ENCODE measurements around the gene OCLN. TPM values are rescaled to one million over a fixed set of nuclear protein-coding genes. Genes with fewer than 3 reads are reported as not detected.

OCLN gene
- total RNA-seq, 1 donor from 2014 or later: 0.53 TPM

DNA sequence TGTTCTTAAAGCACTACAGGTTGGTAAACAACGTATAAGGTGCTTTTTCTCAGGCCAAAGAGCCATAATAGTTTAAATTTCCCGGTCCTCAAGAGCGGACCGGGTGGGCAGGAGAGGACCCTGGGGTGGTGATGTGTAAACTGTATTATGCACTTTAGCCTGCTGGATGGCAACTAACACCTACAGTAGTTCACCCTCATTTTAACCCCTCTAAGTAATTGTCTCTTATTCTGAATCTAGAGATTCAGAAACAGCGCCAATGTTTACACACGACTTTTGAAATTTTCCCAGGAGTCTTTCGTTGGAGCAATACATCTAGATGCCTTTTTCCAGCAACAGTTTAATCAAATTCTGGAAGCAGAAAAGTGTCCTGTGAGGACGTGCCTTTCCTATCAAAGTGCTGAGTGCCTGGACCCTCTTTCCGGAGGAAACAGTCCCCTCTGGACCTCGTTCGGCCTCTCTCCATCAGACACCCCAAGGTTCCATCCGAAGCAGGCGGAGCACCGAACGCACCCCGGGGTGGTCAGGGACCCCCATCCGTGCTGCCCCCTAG, 676 bp upstream of the OCLN start:
- peaks cover 0 to 5% of the 10 kb centered on the region in 2 donors for H3K4me1 ChIP-seq
- H3K27me3 ChIP-seq: no peaks in the 10 kb centered on the region
- peak overlapping the region; percentile 68 to 80 for H3K4me3 ChIP-seq
- no peak overlapping the region for H3K27ac ChIP-seq
- no peak for DNase-seq (ENCODE audit: low spot score in 2 of 2)
- intact Hi-C loops (cut with DNase I): no loop called here
- TF ChIP-seq, protein P1, sequence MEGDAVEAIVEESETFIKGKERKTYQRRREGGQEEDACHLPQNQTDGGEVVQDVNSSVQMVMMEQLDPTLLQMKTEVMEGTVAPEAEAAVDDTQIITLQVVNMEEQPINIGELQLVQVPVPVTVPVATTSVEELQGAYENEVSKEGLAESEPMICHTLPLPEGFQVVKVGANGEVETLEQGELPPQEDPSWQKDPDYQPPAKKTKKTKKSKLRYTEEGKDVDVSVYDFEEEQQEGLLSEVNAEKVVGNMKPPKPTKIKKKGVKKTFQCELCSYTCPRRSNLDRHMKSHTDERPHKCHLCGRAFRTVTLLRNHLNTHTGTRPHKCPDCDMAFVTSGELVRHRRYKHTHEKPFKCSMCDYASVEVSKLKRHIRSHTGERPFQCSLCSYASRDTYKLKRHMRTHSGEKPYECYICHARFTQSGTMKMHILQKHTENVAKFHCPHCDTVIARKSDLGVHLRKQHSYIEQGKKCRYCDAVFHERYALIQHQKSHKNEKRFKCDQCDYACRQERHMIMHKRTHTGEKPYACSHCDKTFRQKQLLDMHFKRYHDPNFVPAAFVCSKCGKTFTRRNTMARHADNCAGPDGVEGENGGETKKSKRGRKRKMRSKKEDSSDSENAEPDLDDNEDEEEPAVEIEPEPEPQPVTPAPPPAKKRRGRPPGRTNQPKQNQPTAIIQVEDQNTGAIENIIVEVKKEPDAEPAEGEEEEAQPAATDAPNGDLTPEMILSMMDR (IDR thresholded peaks at IDR 0.05): no peak
- no peaks in the 10 kb centered on the region for H3K36me3 ChIP-seq
- no peaks in the 10 kb centered on the region for H3K9me3 ChIP-seq

DNA sequence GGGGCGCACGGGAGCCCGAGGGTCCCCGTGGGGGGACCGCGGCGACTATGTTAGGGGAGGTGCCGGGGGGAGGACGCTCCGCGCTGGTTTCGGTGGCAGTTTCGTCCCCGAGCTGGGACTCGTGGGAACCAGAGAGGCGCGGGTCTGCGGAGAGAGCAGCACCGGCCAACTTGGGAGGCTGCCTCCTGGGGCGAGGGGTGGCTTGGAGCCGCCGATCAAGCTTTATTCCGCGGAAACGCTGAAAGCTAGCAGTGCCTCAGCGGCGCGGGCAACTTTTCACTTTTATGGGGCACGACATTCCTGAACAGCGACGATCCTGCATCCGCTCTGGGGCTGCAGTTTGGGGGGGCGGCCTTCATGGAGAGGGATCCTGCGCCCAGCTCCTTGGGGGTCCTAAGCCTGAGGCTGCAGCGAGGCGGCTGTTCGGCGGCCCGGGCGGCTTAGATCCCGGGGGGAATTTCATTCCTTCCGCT, 369 bp downstream of the OCLN start:
- Histone ChIP-seq H3K4me1 (peaks cover 0 to 5% of the 10 kb centered on the region in 2 donors), H3K27ac (no peak overlapping the region), H3K9me3 (no peaks in the 10 kb centered on the region), H3K4me3 (peak overlapping the region; percentile 68 to 80), H3K36me3 (no peaks in the 10 kb centered on the region), H3K27me3 (no peaks in the 10 kb centered on the region)
- TF ChIP-seq, protein P1 (IDR thresholded peaks at IDR 0.05): no peak
- no peak for DNase-seq (ENCODE audit: low spot score in 2 of 2)
- intact Hi-C loops (cut with DNase I): no loop called here

DNA sequence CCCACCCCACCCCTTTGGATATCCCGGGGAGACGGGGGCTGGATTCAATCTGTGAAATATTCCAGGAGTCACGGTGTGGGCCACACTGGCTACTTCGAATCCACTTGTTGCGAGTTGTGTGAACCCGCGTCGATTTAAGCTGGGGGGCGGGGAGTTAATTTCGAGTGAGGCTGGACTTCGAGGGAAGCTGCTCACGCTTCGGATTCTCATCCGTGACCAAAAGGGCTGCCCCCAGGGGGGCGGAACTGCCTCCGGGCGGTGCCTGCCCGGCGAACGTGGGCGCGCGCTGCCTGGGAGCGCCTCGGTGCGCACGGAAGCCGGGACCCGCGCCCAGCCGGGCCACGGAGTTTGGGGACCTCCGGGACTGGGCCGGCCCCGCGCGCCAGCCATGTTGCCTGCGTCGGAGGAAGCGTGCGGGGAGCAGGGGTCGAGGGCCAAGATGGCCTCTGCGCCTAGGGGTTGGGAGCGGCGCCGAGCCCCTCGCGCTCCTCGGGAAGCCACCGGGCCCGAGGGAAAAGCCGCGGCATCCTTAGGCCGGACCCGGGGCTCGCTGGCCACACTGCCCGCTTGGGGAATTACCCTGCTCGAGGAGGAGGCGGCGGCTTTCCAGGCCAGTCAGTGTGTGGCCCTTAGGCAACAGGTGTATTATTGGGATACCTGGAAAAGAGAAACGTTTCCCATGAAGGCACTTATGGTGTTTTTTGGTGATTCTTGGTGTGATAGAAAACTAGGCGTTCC, 975 bp downstream of the OCLN start:
- Histone ChIP-seq H3K27ac (no peak overlapping the region), H3K27me3 (no peaks in the 10 kb centered on the region), H3K4me3 (peak overlapping the region; percentile 68 to 80), H3K4me1 (peaks cover 0 to 5% of the 10 kb centered on the region in 2 donors), H3K9me3 (no peaks in the 10 kb centered on the region), H3K36me3 (no peaks in the 10 kb centered on the region)
- intact Hi-C loops (cut with DNase I): no loop called here
- TF ChIP-seq, protein P1 (IDR thresholded peaks at IDR 0.05): no peak
- no peak for DNase-seq (ENCODE audit: low spot score in 2 of 2)

DNA sequence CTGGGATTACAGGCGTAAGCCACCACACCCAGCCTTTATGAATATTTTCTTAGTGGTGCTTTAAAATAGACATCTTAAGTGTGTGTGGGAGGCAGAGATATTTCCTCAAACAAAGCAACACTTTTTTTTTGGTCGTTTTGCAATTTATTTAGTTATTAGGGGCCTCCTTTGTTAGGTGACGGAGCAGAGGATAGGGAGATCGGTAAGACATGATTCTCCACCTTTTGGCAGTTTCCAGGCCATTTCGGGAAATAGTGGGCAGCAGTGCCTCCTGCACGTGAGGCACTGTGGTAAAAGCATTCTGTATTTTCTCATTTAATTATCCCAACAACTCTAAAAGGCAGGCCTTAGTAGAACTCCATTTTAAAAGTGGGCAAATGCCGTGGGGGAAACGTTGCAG, 1.9 kb downstream of the OCLN start:
- Histone ChIP-seq H3K27ac (no peak overlapping the region), H3K27me3 (no peaks in the 10 kb centered on the region), H3K36me3 (no peaks in the 10 kb centered on the region), H3K9me3 (no peaks in the 10 kb centered on the region), H3K4me1 (peaks cover 0 to 5% of the 10 kb centered on the region in 2 donors), H3K4me3 (no peak overlapping the region)
- intact Hi-C loops (cut with DNase I): no loop called here
- DNase-seq (ENCODE audit: low spot score in 2 of 2): no peak
- TF ChIP-seq, protein P1 (IDR thresholded peaks at IDR 0.05): no peak

DNA sequence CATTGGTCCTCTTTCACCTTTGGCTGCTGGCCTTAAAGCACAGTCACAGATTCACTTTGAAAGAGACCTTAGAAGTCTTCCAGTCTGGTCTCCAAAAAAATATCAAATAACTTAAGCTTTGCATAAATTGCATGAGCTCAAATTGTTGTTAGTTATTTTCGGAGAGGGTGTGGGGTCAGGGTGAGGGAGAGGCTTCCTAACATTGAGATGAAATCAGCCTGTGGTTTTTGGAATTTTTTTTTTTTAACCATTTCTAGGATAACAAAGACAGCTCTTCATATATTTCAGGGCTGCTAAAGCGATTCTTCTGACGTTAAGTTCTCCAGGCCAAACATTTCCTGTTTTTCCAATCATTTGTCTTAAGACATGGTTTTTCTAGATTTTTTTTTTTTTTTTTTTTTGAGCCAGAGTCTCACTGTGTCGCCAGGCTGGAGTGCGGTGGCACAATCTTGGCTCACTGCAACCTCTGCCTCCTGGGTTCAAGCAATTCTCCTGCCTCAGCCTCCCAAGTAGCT, 4.5 kb downstream of the OCLN start:
- no peaks in the 10 kb centered on the region for H3K27me3 ChIP-seq
- H3K27ac ChIP-seq: no peak overlapping the region
- no peaks in the 10 kb centered on the region for H3K36me3 ChIP-seq
- intact Hi-C loops (cut with DNase I): no loop called here
- TF ChIP-seq, protein P1 (IDR thresholded peaks at IDR 0.05): no peak
- DNase-seq (ENCODE audit: low spot score in 2 of 2): no peak
- H3K4me1 ChIP-seq: peaks cover 0 to 5% of the 10 kb centered on the region in 2 donors
- H3K9me3 ChIP-seq: no peaks in the 10 kb centered on the region
- no peak overlapping the region for H3K4me3 ChIP-seq

Measured in ascending aorta (tissue), 2 donors.